ENCODE data around the gene PIGB. TPM values are rescaled to one million over a fixed set of nuclear protein-coding genes. Genes with fewer than 3 reads are reported as not detected.
A peak's percentile ranks its signal among the peaks of the same experiment; 100 is the strongest.

PIGB gene
- total RNA-seq, 1 experiment from 2014 or later: 5.2 TPM

- no peaks in the 10 kb centered on the region for H3K9me3 Mint-ChIP-seq
- H3K4me1 Mint-ChIP-seq: peaks cover 4% of the 10 kb centered on the region
- H3K36me3 Mint-ChIP-seq: peaks cover 4% of the 10 kb centered on the region; the same call in 1 of the 2 replicates
- H3K4me3 Mint-ChIP-seq: no peak overlapping the region
- POLR2A ChIA-PET: interaction anchor here (0.7 kb wide), 1 partner anchor 1646 kb away, joined by 3 read pairs; no protein-coding TSS in a partner anchor
- CTCF ChIA-PET: no interaction called here
- TF ChIP-seq ATF6 (CRISPR knock-in tag; IDR thresholded peaks at IDR 0.05) (no peak), ARID4B (CRISPR knock-in tag; IDR thresholded peaks at IDR 0.05; ENCODE audit: borderline replicate concordance) (no peak), NFYB (CRISPR knock-in tag; conservative IDR thresholded peaks at IDR 0.05; ENCODE audit: low read depth) (no peak), GRHL2 (CRISPR knock-in tag; IDR thresholded peaks at IDR 0.05; ENCODE audit: insufficient replicate concordance, severe bottlenecking) (no peak), GTF2I (CRISPR knock-in tag; conservative IDR thresholded peaks at IDR 0.05) (no peak), ERG (CRISPR knock-in tag; IDR thresholded peaks at IDR 0.05) (no peak), ATF3 (CRISPR knock-in tag; conservative IDR thresholded peaks at IDR 0.05) (no peak), ZNF317 (CRISPR knock-in tag; IDR thresholded peaks at IDR 0.05; ENCODE audit: borderline replicate concordance, low read depth) (no peak), USF2 (CRISPR knock-in tag; IDR thresholded peaks at IDR 0.05) (no peak), E2F5 (CRISPR knock-in tag; IDR thresholded peaks at IDR 0.05) (no peak)
- H3K27me3 Mint-ChIP-seq (ENCODE audit: low read depth): no peaks in the 10 kb centered on the region
- no peak overlapping the region for H3K27ac Mint-ChIP-seq
- ATAC-seq: no peak
- DNase-seq (ENCODE audit: low spot score): no peak
Observed at GRCh38 chr15:55402707-55403106, 83.7 kb downstream of the PIGB start.

- ChIA-PET CTCF (no interaction called here), POLR2A (no interaction called here)
- ATAC-seq (no peak), DNase-seq (ENCODE audit: low spot score) (no peak)
- Mint-ChIP-seq H3K36me3 (no peaks in the 10 kb centered on the region; the same call in 1 of the 2 replicates), H3K27ac (no peak overlapping the region), H3K27me3 (ENCODE audit: low read depth) (no peaks in the 10 kb centered on the region), H3K4me3 (no peak overlapping the region), H3K4me1 (peaks cover 6% of the 10 kb centered on the region), H3K9me3 (no peaks in the 10 kb centered on the region)
- no peak for TF ChIP-seq ATF1 (CRISPR knock-in tag; IDR thresholded peaks at IDR 0.05)
- TF ChIP-seq ELF4 (CRISPR knock-in tag; IDR thresholded peaks at IDR 0.05; ENCODE audit: low read depth): no peak
- no peak for TF ChIP-seq NR2C2 (CRISPR knock-in tag; IDR thresholded peaks at IDR 0.05)
- TF ChIP-seq ZNF512 (CRISPR knock-in tag; IDR thresholded peaks at IDR 0.05; ENCODE audit: borderline replicate concordance): no peak
- TF ChIP-seq GABPB1 (CRISPR knock-in tag; IDR thresholded peaks at IDR 0.05): peak; percentile 96
Observed at GRCh38 chr15:55403531-55403930, 84.5 kb downstream of the PIGB start.

Data from WTC11 (cell line).